Hematopoietic multipotent progenitor cell treated with erythropoietin and hydrocortisone succinate and interleukin-3 and kit ligand, for 6 days (in vitro differentiated cells): ENCODE measurements around the gene AOC3.
"Not testable (repeated sequence)": the region's sequence is repeated elsewhere in the genome, so short reads cannot be mapped to it uniquely, and the experiment has no call there.

Experiments used
- DNase-seq: peaks from one replicate; pipeline ENCODE4 v3.0.0-alpha.2; 2015

Gene AOC3

DNA sequence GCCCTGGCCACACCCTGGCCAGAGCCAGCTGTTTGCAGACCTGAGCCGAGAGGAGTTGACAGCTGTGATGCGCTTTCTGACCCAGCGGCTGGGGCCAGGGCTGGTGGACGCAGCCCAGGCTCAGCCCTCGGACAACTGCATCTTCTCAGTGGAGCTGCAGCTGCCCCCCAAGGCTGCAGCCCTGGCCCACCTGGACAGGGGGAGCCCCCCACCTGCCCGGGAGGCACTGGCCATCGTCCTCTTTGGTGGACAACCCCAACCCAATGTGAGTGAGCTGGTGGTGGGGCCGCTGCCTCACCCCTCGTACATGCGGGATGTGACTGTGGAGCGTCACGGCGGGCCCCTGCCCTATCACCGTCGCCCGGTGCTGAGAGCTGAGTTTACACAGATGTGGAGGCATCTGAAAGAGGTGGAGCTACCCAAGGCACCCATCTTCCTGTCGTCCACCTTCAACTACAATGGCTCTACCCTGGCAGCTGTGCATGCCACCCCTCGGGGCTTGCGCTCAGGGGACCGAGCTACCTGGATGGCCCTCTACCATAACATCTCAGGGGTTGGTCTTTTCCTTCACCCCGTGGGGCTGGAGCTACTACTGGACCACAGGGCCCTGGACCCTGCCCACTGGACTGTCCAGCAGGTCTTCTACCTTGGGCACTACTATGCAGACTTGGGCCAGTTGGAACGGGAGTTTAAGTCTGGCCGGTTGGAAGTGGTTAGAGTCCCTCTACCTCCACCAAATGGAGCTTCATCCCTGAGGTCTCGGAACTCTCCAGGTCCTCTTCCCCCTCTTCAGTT lies 6.0 kb upstream of the AOC3 start:
- no peak for DNase-seq

DNA sequence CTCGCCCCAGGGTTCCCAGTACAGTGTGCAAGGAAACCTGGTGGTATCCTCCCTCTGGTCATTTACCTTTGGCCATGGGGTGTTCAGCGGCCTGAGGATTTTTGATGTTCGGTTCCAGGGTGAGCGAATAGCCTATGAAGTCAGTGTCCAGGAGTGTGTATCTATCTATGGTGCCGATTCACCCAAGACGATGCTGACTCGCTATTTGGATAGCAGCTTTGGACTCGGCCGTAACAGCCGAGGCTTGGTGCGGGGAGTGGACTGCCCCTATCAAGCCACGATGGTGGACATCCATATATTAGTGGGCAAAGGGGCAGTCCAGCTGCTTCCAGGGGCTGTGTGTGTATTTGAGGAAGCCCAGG lies 5.5 kb upstream of the AOC3 start:
- no peak for DNase-seq

GRCh38 chr17:42845918-42846593 lies 4.9 kb upstream of the AOC3 start:
- DNase-seq = no peak

- DNase-seq = no peak
These were observed 4.3 kb upstream of the AOC3 start for GRCh38 chr17:42846594-42847280.

DNA sequence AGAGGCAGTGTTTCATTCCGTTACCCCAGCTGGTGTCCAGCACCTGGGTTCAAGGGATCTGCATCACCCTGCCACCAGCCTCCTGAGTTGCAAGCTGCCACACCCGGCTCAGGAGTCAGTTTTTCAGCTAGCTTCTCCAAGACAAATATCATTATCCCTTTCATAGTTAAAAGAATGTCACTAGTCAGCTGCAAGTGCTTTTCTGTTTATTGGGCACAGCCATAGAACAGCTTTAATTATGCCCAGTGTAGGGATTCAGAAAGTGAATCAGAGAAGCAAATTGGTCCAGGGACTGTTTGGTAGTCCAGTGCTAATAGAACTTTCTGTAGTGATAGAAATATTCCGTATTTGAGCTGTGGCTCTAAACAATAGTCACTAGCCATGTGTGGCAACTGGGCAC lies 2.9 kb upstream of the AOC3 start:
- DNase-seq = no peak

- no peak for DNase-seq
These were observed 2.0 kb upstream of the AOC3 start for GRCh38 chr17:42849031-42849430.

- DNase-seq = no peak
These were observed 1.4 kb upstream of the AOC3 start for GRCh38 chr17:42849451-42850181.

DNA sequence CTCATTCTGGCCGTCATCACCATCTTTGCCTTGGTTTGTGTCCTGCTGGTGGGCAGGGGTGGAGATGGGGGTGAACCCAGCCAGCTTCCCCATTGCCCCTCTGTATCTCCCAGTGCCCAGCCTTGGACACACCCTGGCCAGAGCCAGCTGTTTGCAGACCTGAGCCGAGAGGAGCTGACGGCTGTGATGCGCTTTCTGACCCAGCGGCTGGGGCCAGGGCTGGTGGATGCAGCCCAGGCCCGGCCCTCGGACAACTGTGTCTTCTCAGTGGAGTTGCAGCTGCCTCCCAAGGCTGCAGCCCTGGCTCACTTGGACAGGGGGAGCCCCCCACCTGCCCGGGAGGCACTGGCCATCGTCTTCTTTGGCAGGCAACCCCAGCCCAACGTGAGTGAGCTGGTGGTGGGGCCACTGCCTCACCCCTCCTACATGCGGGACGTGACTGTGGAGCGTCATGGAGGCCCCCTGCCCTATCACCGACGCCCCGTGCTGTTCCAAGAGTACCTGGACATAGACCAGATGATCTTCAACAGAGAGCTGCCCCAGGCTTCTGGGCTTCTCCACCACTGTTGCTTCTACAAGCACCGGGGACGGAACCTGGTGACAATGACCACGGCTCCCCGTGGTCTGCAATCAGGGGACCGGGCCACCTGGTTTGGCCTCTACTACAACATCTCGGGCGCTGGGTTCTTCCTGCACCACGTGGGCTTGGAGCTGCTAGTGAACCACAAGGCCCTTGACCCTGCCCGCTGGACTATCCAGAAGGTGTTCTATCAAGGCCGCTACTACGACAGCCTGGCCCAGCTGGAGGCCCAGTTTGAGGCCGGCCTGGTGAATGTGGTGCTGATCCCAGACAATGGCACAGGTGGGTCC lies 607 bp downstream of the AOC3 start:
- DNase-seq = not testable (repeated sequence)

- DNase-seq = no peak
These were observed 1.4 kb downstream of the AOC3 start for GRCh38 chr17:42852351-42852750.

GRCh38 chr17:42853004-42853403 lies 2.0 kb downstream of the AOC3 start:
- DNase-seq = no peak

- no peak for DNase-seq
These were observed 2.6 kb downstream of the AOC3 start for GRCh38 chr17:42853597-42853967.

DNA sequence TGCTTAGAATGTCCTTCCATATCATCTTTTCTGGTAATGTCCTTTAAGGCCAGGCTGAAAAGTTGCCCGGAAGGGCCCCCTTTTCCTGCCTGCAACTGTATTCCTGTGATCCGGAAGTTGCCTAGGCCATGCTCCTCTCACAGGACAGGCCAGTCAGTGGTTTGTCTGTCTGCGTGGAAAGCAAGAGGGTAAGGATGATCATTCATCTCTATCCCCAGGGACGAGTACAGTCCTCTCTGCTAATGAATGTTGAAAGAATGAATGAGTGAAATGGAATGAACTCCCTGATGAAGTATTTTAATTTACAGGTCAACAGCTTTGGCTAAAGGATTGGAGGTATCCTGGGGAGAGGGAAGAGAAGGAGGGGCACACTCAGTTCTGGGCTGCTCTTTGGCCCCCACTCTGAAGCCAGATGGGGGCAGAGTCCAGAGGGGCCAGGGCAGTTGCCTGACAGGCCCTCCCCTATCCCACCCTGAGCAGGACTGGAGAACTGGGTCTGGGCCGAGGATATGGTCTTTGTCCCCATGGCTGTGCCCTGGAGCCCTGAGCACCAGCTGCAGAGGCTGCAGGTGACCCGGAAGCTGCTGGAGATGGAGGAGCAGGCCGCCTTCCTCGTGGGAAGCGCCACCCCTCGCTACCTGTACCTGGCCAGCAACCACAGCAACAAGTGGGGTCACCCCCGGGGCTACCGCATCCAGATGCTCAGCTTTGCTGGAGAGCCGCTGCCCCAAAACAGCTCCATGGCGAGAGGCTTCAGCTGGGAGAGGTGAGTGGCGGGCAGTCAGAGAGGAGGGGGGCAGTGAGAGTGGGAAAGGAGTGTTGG lies 3.2 kb downstream of the AOC3 start:
- DNase-seq = no peak

- DNase-seq = no peak
These were observed 4.1 kb downstream of the AOC3 start for GRCh38 chr17:42855048-42855596.

DNA sequence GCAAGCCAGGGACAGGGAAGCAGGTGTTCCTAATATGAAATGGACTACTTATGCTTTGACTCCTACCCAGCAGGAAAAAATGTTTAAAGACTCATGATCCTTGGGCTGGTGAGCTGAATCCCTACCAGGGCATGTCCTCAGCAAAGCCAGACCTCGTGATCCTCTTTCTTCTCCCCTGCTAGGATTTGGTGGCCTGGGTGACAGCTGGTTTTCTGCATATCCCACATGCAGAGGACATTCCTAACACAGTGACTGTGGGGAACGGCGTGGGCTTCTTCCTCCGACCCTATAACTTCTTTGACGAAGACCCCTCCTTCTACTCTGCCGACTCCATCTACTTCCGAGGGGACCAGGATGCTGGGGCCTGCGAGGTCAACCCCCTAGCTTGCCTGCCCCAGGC lies 5.1 kb downstream of the AOC3 start:
- DNase-seq = not testable (repeated sequence)

GRCh38 chr17:42856516-42856915 lies 5.5 kb downstream of the AOC3 start:
- DNase-seq = not testable (repeated sequence)

- DNase-seq = no peak
These were observed 6.4 kb downstream of the AOC3 start for GRCh38 chr17:42857389-42857788.

- DNase-seq = no peak
These were observed 14.7 kb downstream of the AOC3 start for GRCh38 chr17:42865638-42866094.

DNA sequence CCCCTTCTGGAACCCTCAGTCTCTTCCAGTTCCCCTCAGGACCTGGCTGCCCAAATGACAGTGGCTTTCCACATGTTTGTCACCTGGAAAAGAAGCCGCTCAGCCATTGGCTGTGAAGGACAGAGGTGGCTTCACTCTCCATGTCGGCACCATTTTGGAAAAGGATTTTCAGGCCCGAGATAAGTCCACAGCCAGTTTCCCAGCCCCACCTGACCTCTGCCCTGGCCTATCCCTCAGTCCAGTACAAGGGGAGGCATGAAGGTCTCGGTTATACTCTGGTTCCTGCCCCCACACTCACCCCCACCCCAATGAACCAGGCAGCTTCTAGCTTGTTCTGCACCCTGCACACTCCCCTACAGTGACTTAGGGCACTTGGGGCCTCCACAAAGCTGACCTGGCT lies 15.2 kb downstream of the AOC3 start:
- no peak for DNase-seq

DNA sequence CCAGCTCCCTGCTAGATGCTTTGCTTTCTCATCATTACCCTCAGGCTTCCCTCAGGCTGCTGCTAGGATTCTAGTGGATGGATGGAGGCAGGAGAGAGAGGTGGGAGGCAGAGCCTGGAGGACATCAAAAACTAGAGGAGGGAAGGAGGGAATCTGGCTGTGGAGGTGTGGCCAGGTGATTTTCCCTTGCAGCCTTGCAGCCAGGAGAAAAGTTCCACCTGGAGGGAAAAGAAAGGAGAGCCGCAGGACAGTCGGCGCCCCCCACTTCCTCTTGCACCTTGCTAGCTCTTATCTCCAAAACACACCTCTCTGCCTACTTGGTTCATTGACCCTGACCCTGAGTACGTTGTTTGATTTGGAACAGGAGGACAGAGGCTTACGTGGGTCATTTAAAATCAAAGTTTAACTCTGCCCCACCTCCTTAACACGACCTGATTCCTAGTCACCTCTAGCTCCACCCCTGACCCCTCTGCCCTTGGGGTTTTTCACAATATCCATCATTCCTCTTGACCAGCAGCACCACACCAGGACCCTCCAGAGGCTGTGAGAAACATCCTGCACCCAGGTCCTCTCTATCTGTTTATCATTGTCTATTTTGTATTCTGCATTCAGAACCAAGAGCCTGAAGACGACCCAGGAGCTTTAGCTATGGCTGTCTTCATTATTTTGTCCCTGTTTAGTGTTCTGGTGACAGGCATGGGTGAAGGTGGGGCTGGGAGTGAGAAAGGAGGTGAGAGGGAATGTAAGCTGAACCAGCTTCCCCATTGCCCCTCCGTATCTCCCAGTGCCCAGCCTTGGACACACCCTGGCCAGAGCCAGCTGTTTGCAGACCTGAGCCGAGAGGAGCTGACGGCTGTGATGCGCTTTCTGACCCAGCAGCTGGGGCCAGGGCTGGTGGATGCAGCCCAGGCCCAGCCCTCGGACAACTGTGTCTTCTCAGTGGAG lies 15.9 kb downstream of the AOC3 start:
- DNase-seq = no peak
